Measurements from ENCODE around the gene KDM5A.
"Not testable (repeated sequence)": the region's sequence is repeated elsewhere in the genome, so short reads cannot be mapped to it uniquely, and the experiment has no call there.

Gene KDM5A

DNA sequence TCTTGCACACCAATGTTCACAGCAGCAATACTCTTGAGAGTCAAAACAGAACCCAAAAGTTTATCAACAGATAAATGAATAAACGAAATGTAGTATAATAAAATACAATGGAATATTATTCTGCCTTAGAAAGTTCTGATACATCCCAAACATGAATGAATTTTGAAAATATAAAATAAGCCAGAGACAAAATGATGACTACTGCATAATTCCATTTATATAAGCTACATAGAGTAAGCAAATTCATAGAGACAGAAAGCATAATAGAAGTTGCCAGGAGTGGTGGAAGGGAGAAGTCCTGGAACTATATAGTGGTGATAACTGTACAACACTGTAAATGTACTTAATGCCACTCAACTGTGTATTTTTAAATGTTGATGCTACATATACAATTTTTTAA lies 21.1 kb downstream of the KDM5A start:
- no peak overlapping the region for H3K27ac ChIP-seq
- peaks cover 66% of the 10 kb centered on the region for H3K36me3 ChIP-seq
- H3K27me3 ChIP-seq: no peaks in the 10 kb centered on the region
- H3K4me1 ChIP-seq (ENCODE audit: control insufficient read depth in 1 of 2, insufficient read depth in 1 of 2, low read depth in 1 of 2, low read length in 1 of 2): no peaks in the 10 kb centered on the region
- H3K9me3 ChIP-seq: no peaks in the 10 kb centered on the region
- no peak for TF ChIP-seq CTCF (IDR thresholded peaks at IDR 0.05)
- no peak overlapping the region for H3K4me3 ChIP-seq (ENCODE audit: low read depth in 1 of 2, low read length in 1 of 2)

DNA sequence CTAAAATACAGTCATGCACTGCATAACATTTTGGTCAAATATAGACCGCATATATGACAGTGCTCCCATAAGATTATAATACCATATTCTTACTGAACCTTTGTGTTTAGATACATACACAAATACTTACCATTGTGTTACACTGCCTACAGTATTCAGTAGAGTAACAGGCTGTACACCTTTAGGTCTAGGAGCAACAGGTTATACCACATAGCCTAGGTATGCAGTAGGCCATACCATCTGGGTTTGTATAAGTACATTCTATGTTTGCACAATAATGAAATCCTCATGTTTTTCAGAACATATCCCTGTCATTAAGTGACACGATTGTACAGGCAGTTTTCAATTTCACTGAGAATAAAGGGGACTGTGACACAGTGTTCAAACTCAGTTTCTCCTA lies 22.3 kb downstream of the KDM5A start:
- Histone ChIP-seq H3K4me3 (ENCODE audit: low read depth in 1 of 2, low read length in 1 of 2) (no peak overlapping the region), H3K36me3 (peaks cover 77% of the 10 kb centered on the region), H3K4me1 (ENCODE audit: control insufficient read depth in 1 of 2, insufficient read depth in 1 of 2, low read depth in 1 of 2, low read length in 1 of 2) (no peaks in the 10 kb centered on the region), H3K27ac (no peak overlapping the region), H3K9me3 (no peaks in the 10 kb centered on the region), H3K27me3 (no peaks in the 10 kb centered on the region)
- no peak for TF ChIP-seq CTCF (IDR thresholded peaks at IDR 0.05)

DNA sequence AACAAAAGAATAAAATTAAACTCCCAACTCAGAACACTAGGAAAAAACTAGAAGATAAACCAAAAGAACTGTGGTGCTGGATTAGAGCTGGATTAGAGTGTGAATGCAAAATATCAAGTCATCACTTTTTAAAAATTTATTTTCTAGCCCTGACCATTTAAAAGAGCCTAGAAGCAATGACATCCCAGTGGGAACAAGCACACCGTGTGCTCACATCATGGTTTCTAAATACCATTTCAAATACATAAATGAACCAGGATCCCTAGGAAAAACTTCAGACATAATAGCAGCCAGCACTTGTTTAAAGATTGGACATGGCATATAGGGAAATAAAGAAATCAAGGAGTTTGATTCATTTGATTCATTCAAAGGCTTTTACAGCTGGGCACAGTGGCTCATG lies 30.0 kb downstream of the KDM5A start:
- H3K27ac ChIP-seq: no peak overlapping the region
- H3K4me1 ChIP-seq (ENCODE audit: control insufficient read depth in 1 of 2, insufficient read depth in 1 of 2, low read depth in 1 of 2, low read length in 1 of 2): no peaks in the 10 kb centered on the region
- no peaks in the 10 kb centered on the region for H3K9me3 ChIP-seq
- no peak for TF ChIP-seq CTCF (IDR thresholded peaks at IDR 0.05)
- H3K27me3 ChIP-seq: no peaks in the 10 kb centered on the region
- no peak overlapping the region for H3K4me3 ChIP-seq (ENCODE audit: low read depth in 1 of 2, low read length in 1 of 2)
- peaks cover 93% of the 10 kb centered on the region for H3K36me3 ChIP-seq

DNA sequence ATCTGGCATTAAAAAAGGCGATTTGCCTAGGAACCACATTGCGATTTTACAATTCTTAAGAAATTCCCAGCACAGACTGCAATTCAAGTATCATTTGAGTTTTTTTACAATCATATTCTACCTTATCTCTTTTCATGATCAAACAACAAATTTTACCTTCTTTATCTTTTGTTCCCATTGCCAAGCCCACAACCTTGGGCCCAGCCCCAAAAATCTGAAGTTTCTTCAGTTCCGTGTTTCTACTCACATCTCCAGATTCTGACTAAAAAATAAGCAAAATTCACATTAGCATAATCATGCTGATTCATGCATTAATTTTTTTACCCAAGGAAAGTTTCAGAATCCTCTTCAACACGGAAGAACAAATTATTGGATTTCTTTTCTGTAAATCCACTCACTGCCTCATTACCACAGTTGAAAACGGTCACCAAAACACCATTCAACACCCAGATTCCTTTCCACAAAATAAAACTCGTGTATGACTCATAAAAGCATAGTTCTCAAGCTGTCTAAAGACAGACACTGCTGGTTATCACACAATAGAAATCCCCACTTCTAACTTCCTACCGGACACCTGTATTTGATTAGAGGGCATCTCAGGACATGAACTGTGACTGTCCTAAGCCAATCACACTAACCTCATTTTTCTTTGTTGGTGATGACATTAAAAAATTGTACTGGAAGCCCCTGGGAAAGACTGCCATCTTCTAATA lies 32.7 kb downstream of the KDM5A start:
- no peak overlapping the region for H3K4me3 ChIP-seq (ENCODE audit: low read depth in 1 of 2, low read length in 1 of 2)
- H3K27me3 ChIP-seq: no peaks in the 10 kb centered on the region
- TF ChIP-seq CTCF (IDR thresholded peaks at IDR 0.05): no peak
- H3K27ac ChIP-seq: no peak overlapping the region
- H3K9me3 ChIP-seq: no peaks in the 10 kb centered on the region
- peaks cover 93% of the 10 kb centered on the region for H3K36me3 ChIP-seq
- H3K4me1 ChIP-seq (ENCODE audit: control insufficient read depth in 1 of 2, insufficient read depth in 1 of 2, low read depth in 1 of 2, low read length in 1 of 2): no peaks in the 10 kb centered on the region

DNA sequence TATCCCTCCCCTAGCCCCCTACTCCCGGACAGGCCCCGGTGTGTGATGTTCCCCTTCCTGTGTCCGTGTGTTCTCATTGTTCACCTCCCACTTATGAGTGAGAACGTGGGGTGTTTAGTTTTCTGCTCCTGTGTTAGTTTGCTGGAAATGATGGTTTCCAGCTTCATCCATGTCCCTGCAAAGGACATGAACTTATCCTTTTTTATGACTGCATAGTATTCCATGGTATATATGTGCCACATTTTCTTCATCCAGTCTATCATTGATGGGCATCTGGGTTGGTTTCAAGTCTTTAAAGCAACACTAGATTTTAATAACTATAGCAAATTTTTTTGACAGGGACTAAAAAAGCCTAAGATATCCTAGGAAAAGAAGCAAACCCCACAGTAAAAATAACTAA lies 37.9 kb downstream of the KDM5A start:
- H3K4me3 ChIP-seq (ENCODE audit: low read depth in 1 of 2, low read length in 1 of 2); H3K27me3 ChIP-seq; H3K27ac ChIP-seq; H3K9me3 ChIP-seq; H3K4me1 ChIP-seq (ENCODE audit: control insufficient read depth in 1 of 2, insufficient read depth in 1 of 2, low read depth in 1 of 2, low read length in 1 of 2): not testable (repeated sequence)
- peaks cover 81% of the 10 kb centered on the region for H3K36me3 ChIP-seq

- not testable (repeated sequence) for H3K4me3 ChIP-seq (ENCODE audit: low read depth in 1 of 2, low read length in 1 of 2); H3K27ac ChIP-seq; H3K9me3 ChIP-seq; H3K27me3 ChIP-seq; H3K4me1 ChIP-seq (ENCODE audit: control insufficient read depth in 1 of 2, insufficient read depth in 1 of 2, low read depth in 1 of 2, low read length in 1 of 2)
- peaks cover 66% of the 10 kb centered on the region for H3K36me3 ChIP-seq
Measured at GRCh38 chr12:349625-350024, 39.5 kb downstream of the KDM5A start.

GRCh38 chr12:343036-343435 lies 46.1 kb downstream of the KDM5A start:
- not testable (repeated sequence) for H3K27ac ChIP-seq; H3K4me1 ChIP-seq (ENCODE audit: control insufficient read depth in 1 of 2, insufficient read depth in 1 of 2, low read depth in 1 of 2, low read length in 1 of 2); H3K9me3 ChIP-seq; H3K4me3 ChIP-seq (ENCODE audit: low read depth in 1 of 2, low read length in 1 of 2); H3K27me3 ChIP-seq
- peaks cover 42% of the 10 kb centered on the region for H3K36me3 ChIP-seq

Data from neutrophil (primary cell).